Sigmoid colon (tissue), 7 donors: ENCODE measurements around the gene KRT38. TPM values are rescaled to one million over a fixed set of nuclear protein-coding genes. Genes with fewer than 3 reads are reported as not detected.

Experiments
- polyA plus RNA-seq, 3 donors: library from polyadenylated mRNA; stranded (reverse); fragments of 200-250 nt; gene quantifications; one replicate each; pipeline ENCODE4 v1.2.3, GENCODE V29; 2013
- small RNA-seq, 3 donors: library from RNA; depleted of rRNA; stranded (forward); fragments of <200 nt; gene quantifications; one replicate each; pipeline ENCODE3, GENCODE V24; 2016
- total RNA-seq, 4 donors: library from RNA; depleted of rRNA; stranded (reverse); fragments of >200 nt; gene quantifications; one replicate each; pipeline ENCODE4 v1.1.0, GENCODE V29; 2016
- donor health status: healthy with polysubstance abuse.
- donor health status: Bipolar disorder and iron deficiency.
- donor health status: healthy.

The KRT38 gene
- total and polyA plus RNA-seq, 7 donors, result not detected

Small RNA genes lying within 50 kb of the gene (small RNA-seq; reads per million reads assigned to genes)
- 0.06 to 0.22 (median 0.22) reads per million in 3 donors for gene RNU2-32P

Other genes starting within 250 kb of the KRT38 start
- not detected for gene KRTAP9-2, start 214.3 kb downstream of the KRT38 start, total RNA-seq
- gene KRTAP9-2, start 214.3 kb downstream of the KRT38 start, polyA plus RNA-seq, result not detected
- gene KRTAP9-3, start 208.5 kb downstream of the KRT38 start, total RNA-seq, result not detected
- not detected for gene KRTAP9-3, start 208.5 kb downstream of the KRT38 start, polyA plus RNA-seq
- gene KRTAP9-8, start 203.0 kb downstream of the KRT38 start, total RNA-seq, result not detected
- gene KRTAP9-8, start 203.0 kb downstream of the KRT38 start, polyA plus RNA-seq, result not detected
- gene KRTAP9-4, start 191.3 kb downstream of the KRT38 start, total RNA-seq, result not detected
- gene KRTAP9-4, start 191.3 kb downstream of the KRT38 start, polyA plus RNA-seq, result not detected
- gene KRTAP9-9, start 185.6 kb downstream of the KRT38 start, total RNA-seq, result not detected
- gene KRTAP9-9, start 185.6 kb downstream of the KRT38 start, polyA plus RNA-seq, result not detected
- not detected for gene KRTAP9-6, start 175.6 kb downstream of the KRT38 start, total RNA-seq
- gene KRTAP9-6, start 175.6 kb downstream of the KRT38 start, polyA plus RNA-seq, result not detected
- gene KRTAP9-7, start 165.3 kb downstream of the KRT38 start, total RNA-seq, result not detected
- not detected for gene KRTAP9-7, start 165.3 kb downstream of the KRT38 start, polyA plus RNA-seq
- gene KRTAP29-1, start 138.1 kb downstream of the KRT38 start, total RNA-seq, result not detected
- not detected for gene KRTAP29-1, start 138.1 kb downstream of the KRT38 start, polyA plus RNA-seq
- gene KRTAP16-1, start 131.7 kb downstream of the KRT38 start, total RNA-seq, result not detected
- gene KRTAP16-1, start 131.7 kb downstream of the KRT38 start, polyA plus RNA-seq, result not detected
- gene KRTAP17-1, start 125.3 kb downstream of the KRT38 start, total RNA-seq, result not detected
- gene KRTAP17-1, start 125.3 kb downstream of the KRT38 start, polyA plus RNA-seq, result not detected
- gene KRT33A, start 90.2 kb downstream of the KRT38 start, total RNA-seq, result not detected
- not detected for gene KRT33A, start 90.2 kb downstream of the KRT38 start, polyA plus RNA-seq
- not detected for gene KRT33B, start 71.2 kb downstream of the KRT38 start, total RNA-seq
- gene KRT33B, start 71.2 kb downstream of the KRT38 start, polyA plus RNA-seq, result not detected
- gene KRT34, start 58.7 kb downstream of the KRT38 start, total RNA-seq, result not detected
- not detected for gene KRT34, start 58.7 kb downstream of the KRT38 start, polyA plus RNA-seq
- gene KRT31, start 43.4 kb downstream of the KRT38 start, total RNA-seq, result not detected
- gene KRT31, start 43.4 kb downstream of the KRT38 start, polyA plus RNA-seq, result not detected
- not detected for gene KRT37, start 16.4 kb downstream of the KRT38 start, total RNA-seq
- gene KRT37, start 16.4 kb downstream of the KRT38 start, polyA plus RNA-seq, result not detected
- not detected for gene KRT32, start 26.4 kb upstream of the KRT38 start, total RNA-seq
- gene KRT32, start 26.4 kb upstream of the KRT38 start, polyA plus RNA-seq, result not detected
- not detected for gene KRT35, start 40.2 kb upstream of the KRT38 start, total RNA-seq
- gene KRT35, start 40.2 kb upstream of the KRT38 start, polyA plus RNA-seq, result not detected
- gene KRT36, start 48.9 kb upstream of the KRT38 start, total RNA-seq, result under 1 TPM in 1 of 4 donors, not detected in 3; 0.33 TPM
- gene KRT36, start 48.9 kb upstream of the KRT38 start, polyA plus RNA-seq, result under 1 TPM in 1 of 3 donors, not detected in 2; 0.20 TPM
- under 1 TPM in 1 of 4 donors, not detected in 3; 0.55 TPM for gene KRT13, start 64.6 kb upstream of the KRT38 start, total RNA-seq
- 10 to 100 TPM in 1 of 3 donors, 1 to 10 TPM in 1, under 1 TPM in 1; 0.46 to 54.1 (median 8.0) TPM for gene KRT13, start 64.6 kb upstream of the KRT38 start, polyA plus RNA-seq
- gene KRT15, start 77.9 kb upstream of the KRT38 start, total RNA-seq, result not detected
- gene KRT15, start 77.9 kb upstream of the KRT38 start, polyA plus RNA-seq, result 10 to 100 TPM in 1 of 3 donors, 1 to 10 TPM in 2; 5.4 to 10.3 (median 9.2) TPM
- 1 to 10 TPM in 2 of 4 donors, under 1 TPM in 2; 0.49 to 2.5 (median 1.2) TPM for gene KRT19, start 87.3 kb upstream of the KRT38 start, total RNA-seq
- 1,000 to 10,000 TPM in 2 of 3 donors, 100 to 1,000 TPM in 1; 809 to 2,366 (median 1,184) TPM for gene KRT19, start 87.3 kb upstream of the KRT38 start, polyA plus RNA-seq
- not detected for gene KRT9, start 131.1 kb upstream of the KRT38 start, total RNA-seq
- not detected for gene KRT9, start 131.1 kb upstream of the KRT38 start, polyA plus RNA-seq
- gene KRT14, start 145.9 kb upstream of the KRT38 start, total RNA-seq, result not detected
- gene KRT14, start 145.9 kb upstream of the KRT38 start, polyA plus RNA-seq, result 1 to 10 TPM in 2 of 3 donors, under 1 TPM in 1; 0.15 to 3.6 (median 1.4) TPM
- under 1 TPM in 1 of 4 donors, not detected in 3; 0.83 TPM for gene KRT16, start 171.8 kb upstream of the KRT38 start, total RNA-seq
- gene KRT16, start 171.8 kb upstream of the KRT38 start, polyA plus RNA-seq, result under 1 TPM in 2 of 3 donors, not detected in 1; 0.09 to 0.60 TPM
- 1 to 10 TPM in 2 of 4 donors, not detected in 2; 1.2 to 5.3 TPM for gene KRT17, start 183.6 kb upstream of the KRT38 start, total RNA-seq
- under 1 TPM in 1 of 3 donors, not detected in 2; 0.17 TPM for gene KRT17, start 183.6 kb upstream of the KRT38 start, polyA plus RNA-seq
- gene EIF1, start 247.9 kb upstream of the KRT38 start, total RNA-seq, result 100 to 1,000 TPM; 246 to 572 (median 430) TPM
- 100 to 1,000 TPM; 384 to 515 (median 507) TPM for gene EIF1, start 247.9 kb upstream of the KRT38 start, polyA plus RNA-seq